GM19467 (cell line): ENCODE results near the gene LANCL3.
"Not testable (repeated sequence)": the region's sequence is repeated elsewhere in the genome, so short reads cannot be mapped to it uniquely, and the experiment has no call there.

Source experiments
- ATAC-seq: cut with Tn5 transposase; IDR thresholded peaks from one replicate; pipeline ENCODE4 v1.9.1; 2021; ENCODE audit warnings: mild to moderate bottlenecking, moderate library complexity; ENCODE audit not compliant: unreplicated experiment

Gene LANCL3

GRCh38 chrX:37609727-37610126 lies 38.3 kb downstream of the LANCL3 start:
- no peak for ATAC-seq

DNA sequence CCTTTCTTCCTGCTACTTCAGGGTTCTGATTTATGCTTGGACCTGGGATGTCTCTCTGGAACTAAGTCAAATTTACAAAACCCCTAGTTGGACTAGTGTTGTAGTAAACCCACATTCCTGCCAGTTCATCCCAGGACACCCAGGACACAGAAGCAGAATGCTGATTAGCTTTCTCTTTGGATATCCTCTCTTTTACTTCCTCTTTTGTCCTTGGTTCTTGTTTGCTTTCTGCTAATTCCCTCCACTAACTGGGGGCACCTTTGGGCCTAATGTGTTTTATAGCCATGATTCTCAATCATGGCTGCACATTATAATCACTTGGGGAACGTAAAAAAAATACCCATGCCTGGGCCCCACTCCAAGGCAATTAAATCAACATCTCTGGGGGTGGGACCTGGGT lies 42.5 kb downstream of the LANCL3 start:
- ATAC-seq: no peak

- ATAC-seq: no peak
Measured at GRCh38 chrX:37627602-37628001, 56.1 kb downstream of the LANCL3 start.

GRCh38 chrX:37638047-37638446 lies 66.6 kb downstream of the LANCL3 start:
- no peak for ATAC-seq

DNA sequence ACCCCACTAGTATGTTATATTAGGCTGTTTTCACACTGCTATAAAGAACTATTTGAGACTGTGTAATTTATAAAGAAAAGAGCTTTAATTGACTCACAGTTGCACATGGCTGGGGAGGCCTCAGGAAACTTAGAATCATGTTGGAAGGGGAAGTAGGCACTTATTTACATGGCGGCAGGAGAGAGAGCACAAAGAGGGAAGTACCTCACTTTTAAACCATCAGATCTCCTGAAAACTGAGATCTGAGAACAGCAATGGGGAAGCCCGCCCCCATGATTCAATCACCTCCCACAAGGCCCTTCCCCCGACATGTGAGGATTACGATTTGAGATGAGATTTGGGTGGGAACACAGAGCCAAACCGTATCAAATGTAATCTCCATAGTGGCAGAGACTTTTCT lies 68.7 kb downstream of the LANCL3 start:
- ATAC-seq: no peak

DNA sequence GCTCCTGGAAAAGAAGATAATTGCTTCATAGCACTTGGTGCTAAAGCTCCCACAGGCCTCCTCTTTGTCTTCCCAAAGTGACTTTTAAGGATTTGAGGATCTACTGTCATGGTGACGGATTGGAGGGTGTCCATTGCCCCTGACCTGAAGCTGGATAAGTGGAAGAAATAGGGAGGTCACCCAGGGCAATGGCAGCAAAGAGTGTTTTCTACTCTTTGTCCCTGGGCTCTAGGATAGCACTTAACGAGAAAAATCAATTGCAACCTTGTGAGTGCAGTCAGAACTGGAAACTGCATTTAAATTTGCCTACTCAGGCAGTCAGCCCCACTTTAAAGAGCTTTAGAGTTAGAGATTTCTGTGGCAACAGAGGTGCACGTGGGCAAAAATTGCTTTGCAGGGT lies 70.4 kb downstream of the LANCL3 start:
- ATAC-seq: no peak

GRCh38 chrX:37644381-37645305 lies 73.2 kb downstream of the LANCL3 start:
- ATAC-seq: no peak

- no peak for ATAC-seq
Measured at GRCh38 chrX:37646254-37646653, 74.8 kb downstream of the LANCL3 start.

DNA sequence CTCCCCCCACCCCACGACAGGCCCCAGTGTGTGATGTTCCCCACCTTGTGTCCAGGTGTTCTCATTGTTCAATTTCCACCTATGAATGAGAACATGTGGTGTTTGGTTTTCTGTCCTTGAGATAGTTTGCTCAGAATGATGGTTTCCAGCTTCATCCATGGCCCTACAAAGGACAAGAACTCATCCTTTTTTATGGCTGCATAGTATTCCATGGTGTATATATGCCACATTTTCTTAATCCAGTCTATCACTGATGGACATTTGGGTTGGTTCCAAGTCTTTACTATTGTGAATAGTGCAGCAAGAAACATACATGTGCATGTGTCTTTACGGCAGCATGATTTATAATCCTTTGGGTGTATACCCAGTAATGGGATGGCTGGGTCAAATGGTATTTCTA lies 79.4 kb downstream of the LANCL3 start:
- not testable (repeated sequence) for ATAC-seq

- ATAC-seq: no peak
Measured at GRCh38 chrX:37651921-37652452, 80.5 kb downstream of the LANCL3 start.

DNA sequence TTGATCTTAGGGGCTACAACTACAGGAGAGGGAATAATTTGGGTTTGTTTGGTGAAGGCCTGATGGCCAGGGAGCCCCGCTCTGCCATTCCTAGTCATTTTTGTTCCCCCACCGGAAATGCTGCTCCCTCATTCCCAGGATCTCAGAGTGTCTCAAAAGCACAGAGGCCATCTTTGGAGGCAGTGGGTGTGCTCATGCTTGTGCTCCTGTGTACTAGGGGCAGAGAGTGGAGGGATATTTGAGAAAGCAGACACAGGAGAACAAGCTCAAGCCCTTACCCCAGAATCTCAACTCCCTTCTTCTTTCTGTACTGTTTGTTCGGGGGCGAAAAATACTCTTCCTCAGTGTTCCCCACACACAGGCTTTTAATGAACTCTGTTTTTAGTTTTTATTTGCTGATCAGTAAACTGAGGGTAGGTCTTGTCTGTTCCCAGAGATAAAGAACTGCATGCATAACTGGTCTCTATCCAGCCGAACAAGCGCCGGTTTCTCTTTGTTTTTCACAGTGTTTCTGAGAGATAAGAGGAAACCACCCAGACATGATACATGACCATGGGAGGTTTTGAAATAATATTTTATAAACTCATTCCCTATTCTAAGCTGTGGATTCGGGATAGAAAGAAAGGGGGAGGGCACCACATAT lies 81.2 kb downstream of the LANCL3 start:
- no peak for ATAC-seq

DNA sequence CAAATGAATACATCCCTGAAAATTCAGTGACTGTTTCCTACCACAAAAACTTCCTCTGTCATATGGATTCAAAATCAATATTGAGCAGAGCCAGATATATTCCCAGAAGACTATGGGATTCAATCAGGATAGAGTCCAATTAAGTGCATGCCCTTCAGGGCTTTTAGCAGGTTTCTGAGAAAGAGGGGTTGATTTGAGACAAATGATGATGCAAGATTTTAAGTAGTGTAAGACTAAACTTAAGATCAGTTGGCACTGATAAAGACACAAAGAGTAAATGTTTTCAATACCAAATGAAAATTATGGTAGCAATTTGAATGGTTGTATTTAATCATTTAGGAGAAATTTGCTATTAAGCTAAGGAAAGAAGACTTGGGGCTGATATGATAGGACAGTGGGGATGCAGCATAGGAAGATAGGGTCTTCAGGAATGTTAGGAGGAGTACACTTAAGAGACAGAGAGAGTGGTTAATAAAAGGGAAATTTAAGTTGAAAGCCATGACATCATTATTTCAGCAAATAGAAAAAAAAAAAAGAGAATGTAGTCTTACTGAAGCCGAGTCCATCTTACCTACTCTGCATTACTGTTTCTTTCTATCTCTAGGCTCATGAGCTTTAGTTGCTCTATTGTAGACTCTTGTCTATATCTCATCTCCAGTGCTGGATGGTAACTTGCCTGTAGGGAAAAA lies 82.1 kb downstream of the LANCL3 start:
- no peak for ATAC-seq

GRCh38 chrX:37658343-37659030 lies 87.0 kb downstream of the LANCL3 start:
- ATAC-seq: no peak

DNA sequence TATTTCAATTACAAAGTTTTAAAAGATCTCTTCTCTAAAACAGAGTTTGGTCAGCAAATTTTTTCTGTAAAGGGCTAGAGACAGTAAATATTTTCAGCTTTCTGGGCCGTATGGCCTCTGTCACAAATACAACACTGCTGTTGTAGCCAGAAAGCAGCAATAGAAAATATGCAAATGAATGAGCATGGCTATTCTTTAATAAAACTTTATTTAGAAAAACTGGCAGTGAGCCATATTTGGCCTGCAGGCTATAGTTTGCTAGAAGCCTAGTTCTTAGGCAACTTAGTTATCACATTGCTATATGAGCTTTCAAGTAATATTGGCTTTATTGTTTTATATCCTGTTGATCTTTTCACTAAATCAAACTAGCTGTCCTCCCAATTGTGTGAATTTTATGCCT lies 87.6 kb downstream of the LANCL3 start:
- ATAC-seq: no peak

GRCh38 chrX:37662181-37662580 lies 90.7 kb downstream of the LANCL3 start:
- ATAC-seq: no peak

DNA sequence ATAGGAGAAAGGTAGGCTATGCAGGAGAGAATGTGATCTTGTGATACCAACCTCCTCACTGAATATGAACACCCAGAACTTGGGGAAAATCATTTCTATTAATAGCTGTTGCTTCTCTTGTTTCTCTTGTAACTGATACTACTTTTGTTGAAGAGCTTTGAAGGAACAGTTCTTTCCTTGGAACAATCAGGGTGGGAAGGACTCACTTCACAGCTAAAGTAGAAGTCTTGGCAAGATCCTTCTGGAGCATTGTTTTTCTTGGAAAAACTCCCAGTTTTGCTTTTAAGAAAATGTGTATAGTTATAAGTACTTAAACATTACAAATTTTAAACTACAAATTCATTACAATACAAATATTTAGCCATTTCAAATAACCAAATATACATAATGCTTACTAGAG lies 95.1 kb downstream of the LANCL3 start:
- ATAC-seq: no peak

DNA sequence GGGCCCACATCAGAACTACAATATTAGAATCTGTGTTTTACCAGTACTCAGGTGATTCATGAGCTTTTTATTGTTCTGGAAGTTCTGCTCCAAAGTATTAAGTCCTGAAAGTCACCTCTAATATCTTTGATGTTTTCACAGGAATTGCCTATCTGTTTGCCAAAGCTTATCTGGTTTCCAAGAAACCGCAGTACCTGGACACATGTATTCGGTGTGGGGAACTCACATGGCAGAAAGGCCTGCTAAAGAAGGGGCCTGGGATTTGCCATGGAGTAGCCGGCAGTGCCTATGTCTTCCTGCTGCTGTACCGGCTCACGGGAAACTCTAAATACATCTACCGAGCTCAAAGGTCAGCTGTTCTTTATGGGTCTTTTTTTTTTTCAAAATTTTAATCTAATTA lies 95.7 kb downstream of the LANCL3 start:
- no peak for ATAC-seq

- ATAC-seq: no peak
Measured at GRCh38 chrX:37672563-37672962, 101.1 kb downstream of the LANCL3 start.

DNA sequence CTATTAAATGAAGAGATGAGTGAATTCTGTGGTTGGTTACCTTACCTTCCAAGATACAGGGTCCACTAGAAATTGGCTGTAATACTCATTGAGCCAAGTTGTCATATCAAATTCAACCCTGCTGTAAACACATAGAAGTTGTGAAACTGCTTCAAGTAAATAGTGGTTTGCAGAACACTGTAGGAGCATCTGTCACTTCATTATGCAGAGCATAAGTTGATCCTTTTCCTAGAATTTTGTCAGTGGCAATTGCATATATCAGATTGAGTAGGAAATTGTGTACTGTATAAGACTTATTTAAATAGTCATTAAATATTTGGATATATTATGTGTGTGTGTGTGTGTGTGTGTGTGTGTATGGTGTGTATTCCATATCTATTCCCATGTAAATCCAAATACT lies 105.3 kb downstream of the LANCL3 start:
- no peak for ATAC-seq

GRCh38 chrX:37677243-37677642 lies 105.8 kb downstream of the LANCL3 start:
- ATAC-seq: no peak

DNA sequence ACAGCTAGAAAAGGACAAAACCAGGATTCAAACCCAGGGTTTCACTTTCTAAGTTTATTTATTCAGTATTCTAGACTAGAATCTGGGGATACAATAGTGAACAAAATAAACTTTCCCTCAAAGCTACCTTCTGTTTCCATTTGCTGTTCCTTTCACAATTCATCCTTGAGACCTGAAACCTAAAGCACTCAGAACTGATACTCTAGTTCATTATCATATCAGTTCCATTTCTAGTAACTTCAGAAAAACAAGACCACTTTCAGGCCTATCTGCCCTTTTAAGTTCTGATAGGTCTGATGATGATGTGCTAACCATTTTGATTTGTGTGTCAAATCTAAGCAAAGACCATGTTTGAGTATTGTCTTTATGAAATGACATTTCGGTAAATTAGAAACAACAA lies 106.3 kb downstream of the LANCL3 start:
- ATAC-seq: peak; percentile 69
